GM12875 (cell line): ENCODE results near the gene CACNA1D.

Experiments
- H3K4me3 ChIP-seq: one replicate; pipeline ENCODE4 v1.5.1; 2011; ENCODE audit warnings: low read depth, low read length, control low read depth
- CTCF ChIP-seq: IDR thresholded peaks from 2 replicates; pipeline ENCODE4 v1.5.1; 2011; ENCODE audit warnings: low read depth, mild to moderate bottlenecking, control low read depth, inconsistent platforms, low read length, moderate library complexity, borderline replicate concordance; ENCODE audit not compliant: insufficient read depth

Gene CACNA1D

GRCh38 chr3:53612508-53612907 lies 118.1 kb downstream of the CACNA1D start:
- no peak for TF ChIP-seq CTCF
- no peak overlapping the region for H3K4me3 ChIP-seq

GRCh38 chr3:53613125-53613524 lies 118.7 kb downstream of the CACNA1D start:
- no peak for TF ChIP-seq CTCF

GRCh38 chr3:53614307-53614706 lies 119.9 kb downstream of the CACNA1D start:
- H3K4me3 ChIP-seq: no peak overlapping the region
- TF ChIP-seq CTCF: no peak

More at GRCh38 chr3:53613125-53613524, 118.7 kb downstream of the CACNA1D start:
- H3K4me3 ChIP-seq: no peak overlapping the region

GRCh38 chr3:53616321-53616720 lies 121.9 kb downstream of the CACNA1D start:
- no peak overlapping the region for H3K4me3 ChIP-seq
- TF ChIP-seq CTCF: no peak

- no peak for TF ChIP-seq CTCF
Observed at GRCh38 chr3:53616971-53617892, 122.8 kb downstream of the CACNA1D start.

GRCh38 chr3:53617893-53618523 lies 123.6 kb downstream of the CACNA1D start:
- no peak for TF ChIP-seq CTCF
- no peak overlapping the region for H3K4me3 ChIP-seq

More at GRCh38 chr3:53616971-53617892, 122.8 kb downstream of the CACNA1D start:
- no peak overlapping the region for H3K4me3 ChIP-seq
